ENCODE measurements around the gene ITGAE. TPM values are rescaled to one million over a fixed set of nuclear protein-coding genes. Genes with fewer than 3 reads are reported as not detected.

Gene ITGAE
- total RNA-seq, 4 donors from 2014 or later, result 2.8 to 46.8 (median 14.2) TPM

DNA sequence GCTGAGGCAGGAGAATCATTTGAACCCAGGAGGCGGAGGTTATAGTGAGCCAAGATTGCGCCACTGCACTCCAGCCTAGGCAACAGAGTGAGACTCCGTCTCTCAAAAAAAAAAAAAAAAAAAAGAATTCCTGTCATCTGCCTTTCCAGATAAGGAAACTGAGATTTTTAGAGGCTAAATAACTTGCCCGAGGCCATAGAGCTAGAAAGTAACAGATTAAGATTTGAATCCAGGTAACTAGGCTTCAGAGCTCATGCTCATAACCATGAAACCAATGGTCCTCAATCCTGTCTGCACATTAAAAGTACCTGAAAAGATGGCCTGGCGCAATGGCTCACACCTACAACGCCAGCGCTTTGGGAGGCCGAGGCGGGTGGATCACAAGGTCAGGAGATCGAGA, 35.6 kb upstream of the ITGAE start:
- TF ChIP-seq POLR2A (IDR thresholded peaks at IDR 0.05), result no peak
- TF ChIP-seq, protein P1, sequence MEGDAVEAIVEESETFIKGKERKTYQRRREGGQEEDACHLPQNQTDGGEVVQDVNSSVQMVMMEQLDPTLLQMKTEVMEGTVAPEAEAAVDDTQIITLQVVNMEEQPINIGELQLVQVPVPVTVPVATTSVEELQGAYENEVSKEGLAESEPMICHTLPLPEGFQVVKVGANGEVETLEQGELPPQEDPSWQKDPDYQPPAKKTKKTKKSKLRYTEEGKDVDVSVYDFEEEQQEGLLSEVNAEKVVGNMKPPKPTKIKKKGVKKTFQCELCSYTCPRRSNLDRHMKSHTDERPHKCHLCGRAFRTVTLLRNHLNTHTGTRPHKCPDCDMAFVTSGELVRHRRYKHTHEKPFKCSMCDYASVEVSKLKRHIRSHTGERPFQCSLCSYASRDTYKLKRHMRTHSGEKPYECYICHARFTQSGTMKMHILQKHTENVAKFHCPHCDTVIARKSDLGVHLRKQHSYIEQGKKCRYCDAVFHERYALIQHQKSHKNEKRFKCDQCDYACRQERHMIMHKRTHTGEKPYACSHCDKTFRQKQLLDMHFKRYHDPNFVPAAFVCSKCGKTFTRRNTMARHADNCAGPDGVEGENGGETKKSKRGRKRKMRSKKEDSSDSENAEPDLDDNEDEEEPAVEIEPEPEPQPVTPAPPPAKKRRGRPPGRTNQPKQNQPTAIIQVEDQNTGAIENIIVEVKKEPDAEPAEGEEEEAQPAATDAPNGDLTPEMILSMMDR (IDR thresholded peaks at IDR 0.05), result no peak
- no peak for DNase-seq
- no peaks in the 10 kb centered on the region for H3K36me3 ChIP-seq

DNA sequence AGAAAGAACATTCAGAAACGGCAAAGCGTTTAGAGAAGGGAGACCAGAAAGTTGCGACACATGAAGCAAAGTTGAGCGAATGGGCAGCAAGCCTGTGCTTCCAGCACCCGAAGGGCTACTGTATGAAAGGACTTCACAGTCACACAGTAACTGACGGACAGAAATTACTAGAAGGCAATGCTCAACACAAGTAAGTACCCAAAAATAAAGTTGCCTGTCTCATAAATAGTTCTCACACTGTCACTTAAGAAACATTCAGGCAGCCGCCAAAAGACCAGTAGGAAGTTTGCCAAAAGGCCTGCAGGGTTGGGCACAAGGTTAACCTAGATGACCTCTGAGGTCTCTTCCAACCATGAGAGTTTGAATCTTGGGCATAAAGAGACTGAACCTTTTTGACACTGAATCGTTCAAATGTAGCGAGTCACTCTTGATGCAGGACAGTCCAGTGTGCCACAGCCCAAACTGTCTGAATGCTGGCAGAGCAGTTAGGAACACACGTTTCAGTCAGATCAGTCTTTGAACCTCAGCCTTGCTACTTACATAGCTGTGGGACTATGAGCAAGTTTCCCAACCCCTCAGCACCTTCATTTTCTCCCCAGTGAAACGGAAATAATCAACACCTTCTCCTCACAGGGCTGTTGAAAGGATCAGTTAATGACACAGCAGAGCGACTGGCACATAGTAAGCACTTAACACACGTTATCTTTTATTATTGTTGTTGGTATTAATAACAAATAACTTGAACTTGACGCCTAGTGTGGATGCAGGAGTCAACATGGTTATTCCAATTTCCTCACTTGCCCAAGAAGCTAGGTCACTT, 34.6 kb upstream of the ITGAE start:
- intact Hi-C loops (cut with DNase I; ENCODE audit: low total_unique reads), result no loop called here
- Histone ChIP-seq H3K36me3 (no peaks in the 10 kb centered on the region), H3K9me3 (no peaks in the 10 kb centered on the region), H3K4me3 (no peak overlapping the region), H3K27me3 (no peaks in the 10 kb centered on the region), H3K4me1 (no peaks in the 10 kb centered on the region), H3K27ac (no peak overlapping the region)
- TF ChIP-seq, protein P1 (IDR thresholded peaks at IDR 0.05), result no peak
- no peak for TF ChIP-seq POLR2A (IDR thresholded peaks at IDR 0.05)
- no peak for DNase-seq

More for the DNA sequence above, 35.6 kb upstream of the ITGAE start:
- no peaks in the 10 kb centered on the region for H3K4me1 ChIP-seq
- H3K27ac ChIP-seq, result no peak overlapping the region
- intact Hi-C loops (cut with DNase I; ENCODE audit: low total_unique reads), result no loop called here
- no peak overlapping the region for H3K4me3 ChIP-seq
- no peaks in the 10 kb centered on the region for H3K27me3 ChIP-seq
- H3K9me3 ChIP-seq, result no peaks in the 10 kb centered on the region

DNA sequence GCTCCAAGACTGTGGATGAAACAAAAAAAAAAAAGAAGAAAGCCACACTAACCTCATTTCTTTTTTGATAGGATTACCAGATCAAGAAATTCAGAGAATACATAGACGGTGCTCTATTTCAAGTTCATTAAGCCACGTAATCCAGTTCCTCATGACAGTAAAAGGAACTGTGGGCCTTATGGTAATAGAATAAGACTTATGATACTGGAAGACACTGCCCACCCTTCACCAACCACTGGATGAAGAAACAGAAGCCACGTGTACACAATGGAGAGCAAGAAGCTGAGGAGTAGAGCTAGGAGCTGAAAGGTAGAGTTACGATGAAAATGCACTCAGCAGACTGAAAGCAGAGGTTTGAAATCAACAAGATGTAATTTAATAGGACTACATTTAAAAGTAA, 33.8 kb upstream of the ITGAE start:
- no peaks in the 10 kb centered on the region for H3K9me3 ChIP-seq
- TF ChIP-seq POLR2A (IDR thresholded peaks at IDR 0.05), result no peak
- TF ChIP-seq, protein P1 (IDR thresholded peaks at IDR 0.05), result no peak
- no peak for DNase-seq
- H3K4me1 ChIP-seq, result no peaks in the 10 kb centered on the region
- H3K27ac ChIP-seq, result no peak overlapping the region
- no peak overlapping the region for H3K4me3 ChIP-seq
- no peaks in the 10 kb centered on the region for H3K36me3 ChIP-seq
- H3K27me3 ChIP-seq, result no peaks in the 10 kb centered on the region
- intact Hi-C loops (cut with DNase I; ENCODE audit: low total_unique reads), result no loop called here

DNA sequence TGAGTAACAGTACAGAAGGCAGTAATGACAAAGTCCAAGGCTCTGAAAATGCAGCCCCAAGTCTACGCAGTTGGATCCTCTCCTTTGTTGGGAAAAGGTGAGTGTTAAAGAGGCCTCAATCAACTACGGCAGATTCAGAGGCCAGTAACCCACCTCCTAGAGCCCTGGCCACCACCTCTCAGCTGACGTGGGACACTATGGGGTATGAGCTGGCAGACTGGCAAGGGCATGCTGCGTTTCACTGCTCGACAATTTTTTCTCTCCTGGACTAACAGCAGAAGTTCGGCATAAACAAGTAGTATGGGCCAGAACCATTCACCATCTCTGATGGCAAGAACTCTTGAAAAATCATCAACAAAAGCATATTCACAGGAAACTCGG, 27.9 kb upstream of the ITGAE start:
- Histone ChIP-seq H3K36me3 (no peaks in the 10 kb centered on the region), H3K4me1 (no peaks in the 10 kb centered on the region), H3K27me3 (no peaks in the 10 kb centered on the region), H3K4me3 (no peak overlapping the region), H3K9me3 (no peaks in the 10 kb centered on the region), H3K27ac (no peak overlapping the region)
- TF ChIP-seq, protein P1 (IDR thresholded peaks at IDR 0.05), result no peak
- TF ChIP-seq POLR2A (IDR thresholded peaks at IDR 0.05), result no peak
- DNase-seq, result no peak
- intact Hi-C loops (cut with DNase I; ENCODE audit: low total_unique reads), result no loop called here

DNA sequence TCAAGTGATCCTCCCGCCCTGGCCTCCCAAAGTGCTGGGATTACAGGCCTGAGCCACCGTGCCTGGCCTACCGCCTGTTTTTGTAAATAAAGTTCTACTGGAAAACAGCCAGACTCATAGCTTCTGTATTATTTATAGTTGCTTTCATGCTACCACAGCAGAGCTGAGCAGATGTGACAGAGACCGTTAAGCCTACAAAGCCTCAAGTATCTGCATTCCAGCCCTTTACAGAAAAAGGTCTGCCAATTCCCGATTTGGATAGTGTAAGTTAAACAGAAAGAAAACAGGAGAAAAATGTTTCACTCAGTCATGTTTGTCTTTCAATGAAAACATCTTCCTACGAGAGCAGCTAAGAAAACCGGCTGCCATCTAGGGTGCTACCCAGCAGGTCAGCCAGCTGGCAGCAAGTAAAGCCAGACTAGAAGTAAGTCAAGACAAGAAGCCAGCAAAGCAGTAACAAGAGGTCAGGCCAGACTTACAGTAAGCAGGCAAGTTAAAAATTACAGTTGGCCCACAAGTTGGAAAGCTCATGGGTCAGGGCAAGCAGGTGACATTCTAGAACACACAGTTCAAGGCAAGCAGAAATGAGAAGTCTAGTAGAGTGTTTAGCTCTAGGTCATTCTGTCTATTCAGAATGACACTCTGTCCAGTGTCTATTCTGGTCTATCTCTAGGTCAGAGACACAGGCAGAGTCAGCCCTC, 27.3 kb upstream of the ITGAE start:
- H3K27ac ChIP-seq, result peak overlapping the region in 1 of 2 donors; percentile 0
- H3K4me3 ChIP-seq, result no peak overlapping the region
- H3K4me1 ChIP-seq, result no peaks in the 10 kb centered on the region
- H3K9me3 ChIP-seq, result no peaks in the 10 kb centered on the region
- H3K27me3 ChIP-seq, result no peaks in the 10 kb centered on the region
- no peak for DNase-seq
- TF ChIP-seq, protein P1 (IDR thresholded peaks at IDR 0.05), result no peak
- no peak for TF ChIP-seq POLR2A (IDR thresholded peaks at IDR 0.05)
- intact Hi-C loops (cut with DNase I; ENCODE audit: low total_unique reads), result no loop called here
- no peaks in the 10 kb centered on the region for H3K36me3 ChIP-seq
